Lung (tissue), 12 donors: ENCODE measurements around the gene GALNT10. TPM values are rescaled to one million over a fixed set of nuclear protein-coding genes. Genes with fewer than 3 reads are reported as not detected.

Source experiments
- ATAC-seq: fragments of 200-7000 bp; cut with Tn5 transposase; one replicate; pipeline ENCODE4 v1.9.1; 2020; ENCODE audit warnings: moderate number of reproducible peaks; ENCODE audit not compliant: insufficient read depth, low FRiP score
- DNase-seq, 3 donors: peaks; one replicate each; pipeline ENCODE4 v3.0.0-alpha.2; 2013 to 2017
- H3K27ac ChIP-seq, 2 donors: one replicate each; pipeline ENCODE4 v1.5.1; 2013; ENCODE audit warnings: mild to moderate bottlenecking in 2 of 2, moderate library complexity in 2 of 2, control low read depth in 1 of 2, inconsistent platforms in 1 of 2, low read depth in 1 of 2, low read length in 1 of 2
- H3K27me3 ChIP-seq, 3 donors: one replicate each; pipeline ENCODE4 v1.5.1; 2013; ENCODE audit warnings: low read length in 2 of 3; ENCODE audit not compliant: control insufficient read depth in 3 of 3, insufficient read depth in 3 of 3
- H3K36me3 ChIP-seq, 4 donors: one replicate each; pipeline ENCODE4 v1.5.1; 2013; ENCODE audit warnings: low read length in 4 of 4, mild to moderate bottlenecking in 1 of 4, moderate library complexity in 1 of 4; ENCODE audit not compliant: control insufficient read depth in 4 of 4, insufficient read depth in 4 of 4
- H3K4me1 ChIP-seq, 5 donors: one replicate each; pipeline ENCODE4 v1.5.1; 2013; ENCODE audit warnings: low read length in 5 of 5, mild to moderate bottlenecking in 2 of 5, moderate library complexity in 1 of 5; ENCODE audit not compliant: control insufficient read depth in 5 of 5, insufficient read depth in 5 of 5
- H3K4me3 ChIP-seq: one replicate; pipeline ENCODE4 v1.5.1; 2013; ENCODE audit warnings: mild to moderate bottlenecking, control low read depth, moderate library complexity
- H3K9ac ChIP-seq, 2 donors: one replicate each; pipeline ENCODE4 v1.5.1; 2013; ENCODE audit warnings: low read length in 2 of 2, control low read depth in 1 of 2; ENCODE audit not compliant: insufficient read depth in 1 of 2
- H3K9me3 ChIP-seq, 4 donors: one replicate each; pipeline ENCODE4 v1.5.1; 2013; ENCODE audit warnings: low read length in 3 of 4, mild to moderate bottlenecking in 1 of 4, moderate library complexity in 1 of 4; ENCODE audit not compliant: control insufficient read depth in 4 of 4, insufficient read depth in 3 of 4
- WGBS, 2 donors: extraction: QIAGEN DNeasy Blood & Tissue Kit; methylation state at CpG; one replicate each; pipeline ENCODE4 v1.1.7; 2013; 5-methylcytosine and 5-hydroxymethylcytosine counted together
- polyA plus RNA-seq, 2 donors: library from polyadenylated mRNA; stranded (reverse); fragments of 200-250 nt; gene quantifications; one replicate each; pipeline ENCODE4 v1.2.1, GENCODE V29; 2013
- total RNA-seq, 2 donors: library from RNA; depleted of rRNA in 1 of 2; stranded (reverse); fragments of >200 nt in 1 of 2; gene quantifications; one replicate each; pipeline ENCODE4 v1.2.1, GENCODE V29; 2014 to 2021
- TF ChIP-seq, protein P1 (sequence below): IDR thresholded peaks from 2 replicates; pipeline ENCODE4 v1.5.1; 2012; ENCODE audit warnings: mild to moderate bottlenecking; ENCODE audit errors: control extremely low read depth, extremely low read depth
- donor health status: control.
- donor health status: control.
- donor health status: Bipolar disorder and iron deficiency.
- donor health status: healthy.
- donor health status: DM: yes; HTN: yes; CAD: no.

Gene GALNT10
- total and polyA plus RNA-seq, 4 donors, result 9.0 to 70.2 (median 22.0) TPM

GRCh38 chr5:154342211-154342610, 151.7 kb downstream of the GALNT10 start:
- Histone ChIP-seq H3K9ac (no peak overlapping the region), H3K4me3 (no peak overlapping the region), H3K27me3 (no peaks in the 10 kb centered on the region), H3K36me3 (peaks cover 0 to 8% (median 0%) of the 10 kb centered on the region in 4 donors), H3K27ac (no peak overlapping the region), H3K9me3 (no peaks in the 10 kb centered on the region), H3K4me1 (peaks cover 0 to 3% (median 0%) of the 10 kb centered on the region in 5 donors)
- DNase-seq (no peak), ATAC-seq (no peak)
- TF ChIP-seq, protein P1, sequence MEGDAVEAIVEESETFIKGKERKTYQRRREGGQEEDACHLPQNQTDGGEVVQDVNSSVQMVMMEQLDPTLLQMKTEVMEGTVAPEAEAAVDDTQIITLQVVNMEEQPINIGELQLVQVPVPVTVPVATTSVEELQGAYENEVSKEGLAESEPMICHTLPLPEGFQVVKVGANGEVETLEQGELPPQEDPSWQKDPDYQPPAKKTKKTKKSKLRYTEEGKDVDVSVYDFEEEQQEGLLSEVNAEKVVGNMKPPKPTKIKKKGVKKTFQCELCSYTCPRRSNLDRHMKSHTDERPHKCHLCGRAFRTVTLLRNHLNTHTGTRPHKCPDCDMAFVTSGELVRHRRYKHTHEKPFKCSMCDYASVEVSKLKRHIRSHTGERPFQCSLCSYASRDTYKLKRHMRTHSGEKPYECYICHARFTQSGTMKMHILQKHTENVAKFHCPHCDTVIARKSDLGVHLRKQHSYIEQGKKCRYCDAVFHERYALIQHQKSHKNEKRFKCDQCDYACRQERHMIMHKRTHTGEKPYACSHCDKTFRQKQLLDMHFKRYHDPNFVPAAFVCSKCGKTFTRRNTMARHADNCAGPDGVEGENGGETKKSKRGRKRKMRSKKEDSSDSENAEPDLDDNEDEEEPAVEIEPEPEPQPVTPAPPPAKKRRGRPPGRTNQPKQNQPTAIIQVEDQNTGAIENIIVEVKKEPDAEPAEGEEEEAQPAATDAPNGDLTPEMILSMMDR, result no peak
- 73 to 90% methylated on average over 7 of the region's 7 CpGs for WGBS, 2 donors

DNA sequence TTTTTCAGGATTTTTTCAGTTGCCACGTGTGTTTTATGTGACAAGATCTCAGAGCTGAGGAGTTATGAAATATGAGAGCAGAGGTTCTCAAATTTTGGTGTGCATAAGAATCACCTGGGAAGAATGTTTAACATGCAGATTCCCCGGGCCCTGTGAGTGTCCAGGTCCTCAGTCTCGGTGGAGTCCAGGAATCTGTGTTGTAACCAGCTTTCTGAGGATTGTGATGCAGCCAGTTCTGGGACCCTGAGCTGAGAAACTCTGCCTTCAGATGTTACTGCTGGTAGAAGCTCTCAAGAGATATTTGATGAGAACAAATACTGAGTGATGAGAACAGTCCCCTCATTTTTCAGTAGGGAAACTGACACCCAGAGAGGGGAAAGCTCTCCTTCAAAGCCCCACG, 152.4 kb downstream of the GALNT10 start:
- DNase-seq (no peak), ATAC-seq (no peak)
- Histone ChIP-seq H3K4me1 (peaks cover 0 to 3% (median 0%) of the 10 kb centered on the region in 5 donors), H3K27me3 (no peaks in the 10 kb centered on the region), H3K9ac (no peak overlapping the region), H3K9me3 (no peaks in the 10 kb centered on the region), H3K36me3 (peaks cover 0 to 8% (median 0%) of the 10 kb centered on the region in 4 donors), H3K4me3 (no peak overlapping the region), H3K27ac (no peak overlapping the region)
- 90 to 96% methylated on average over 4 of the region's 4 CpGs for WGBS, 2 donors
- TF ChIP-seq, protein P1, result no peak

GRCh38 chr5:154344461-154344860, 153.9 kb downstream of the GALNT10 start:
- Histone ChIP-seq H3K9ac (no peak overlapping the region), H3K9me3 (no peaks in the 10 kb centered on the region), H3K27me3 (no peaks in the 10 kb centered on the region), H3K4me1 (peaks cover 0 to 3% (median 0%) of the 10 kb centered on the region in 5 donors), H3K27ac (no peak overlapping the region), H3K36me3 (peaks cover 0 to 4% (median 0%) of the 10 kb centered on the region in 4 donors), H3K4me3 (no peak overlapping the region)
- ATAC-seq, result no peak
- TF ChIP-seq, protein P1, result no peak
- 96 to 97% methylated on average over 5 of the region's 5 CpGs for WGBS, 2 donors
- no peak for DNase-seq
